SK-N-MC (cell line): ENCODE measurements around the gene CMIP.

Source experiments
- EZH2 ChIP-seq: fragments of 200-600 bp; sonication (generic); IDR thresholded peaks from one replicate; pipeline ENCODE4 v1.6.1; 2017; ENCODE audit warnings: antibody characterized with exemption
- POLR2AphosphoS5 ChIP-seq: IDR thresholded peaks from 2 replicates; pipeline ENCODE4 v1.6.1; 2012; ENCODE audit warnings: mild to moderate bottlenecking, low read depth, low read length, borderline replicate concordance

DNA sequence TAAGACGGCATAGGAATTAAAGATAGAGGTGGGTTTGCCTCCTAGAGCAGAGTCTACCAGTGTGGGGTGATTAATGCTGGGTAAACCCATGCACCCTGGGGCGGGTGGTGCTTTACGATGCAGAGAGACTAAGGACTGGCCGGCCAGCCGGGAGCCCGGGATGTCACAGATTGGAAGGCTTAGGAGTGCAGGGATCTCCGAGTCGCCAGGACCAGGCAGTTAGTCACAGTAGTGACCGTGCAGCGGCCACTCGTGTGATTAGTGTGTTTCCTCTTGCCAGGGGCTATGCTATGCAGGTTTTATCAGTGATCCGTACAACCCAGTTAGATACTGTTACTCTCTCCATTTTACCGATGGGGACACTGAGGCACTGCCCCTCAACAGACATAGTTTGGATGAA lies 10.4 kb downstream of the CMIP start:
- no peak for TF ChIP-seq POLR2AphosphoS5
- TF ChIP-seq EZH2: no peak
